EH (cell line): Measurements from ENCODE around the gene SNX1.

Experiments used
- DNase-seq: peaks from one replicate; pipeline ENCODE4 v3.0.0-alpha.2; 2015; ENCODE audit warnings: low read depth

SNX1 gene

GRCh38 chr15:64163659-64164362 is 68.0 kb downstream of the SNX1 start:
- no peak for DNase-seq

GRCh38 chr15:64164436-64164835 is 68.7 kb downstream of the SNX1 start:
- DNase-seq = no peak

- no peak for DNase-seq
Observed at GRCh38 chr15:64166102-64166890, 70.5 kb downstream of the SNX1 start.

- no peak for DNase-seq
Observed at GRCh38 chr15:64180235-64180824, 84.5 kb downstream of the SNX1 start.

GRCh38 chr15:64182859-64183370 is 87.1 kb downstream of the SNX1 start:
- no peak for DNase-seq

- DNase-seq = no peak
Observed at GRCh38 chr15:64185146-64185911, 89.5 kb downstream of the SNX1 start.

- peak; percentile 17 for DNase-seq
Observed at GRCh38 chr15:64187396-64188191, 91.8 kb downstream of the SNX1 start.
